ENCODE measurements around the gene OCA2. TPM values are rescaled to one million over a fixed set of nuclear protein-coding genes. Genes with fewer than 3 reads are reported as not detected.

The OCA2 gene
- total RNA-seq, 1 experiment from 2014 or later, result 0.57 TPM

DNA sequence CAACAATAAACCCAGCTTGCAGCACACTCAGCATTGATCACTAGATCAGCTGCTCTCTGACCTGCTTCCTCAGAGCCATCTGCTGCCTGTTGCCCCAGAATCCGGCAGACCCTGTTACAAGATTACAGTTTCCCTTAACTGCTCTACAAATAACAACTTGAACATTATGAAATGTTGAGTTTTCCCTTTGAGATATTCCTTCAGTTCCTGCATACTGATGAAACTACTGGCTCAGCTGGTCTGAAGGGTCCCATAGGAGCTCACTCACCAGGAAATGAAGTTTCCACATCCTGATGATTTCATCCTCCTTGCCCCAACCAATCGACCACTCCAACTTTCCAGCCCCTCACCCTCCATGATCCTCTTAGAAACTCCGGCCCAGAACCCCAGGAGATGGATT lies 281.9 kb downstream of the OCA2 start:
- Histone ChIP-seq H3K4me3 (ENCODE audit: low read depth, low read length) (no peak overlapping the region), H3K9me3 (0 out of 2 replicates have a peak, but pooled peaks cover 14% of the 10 kb centered on the region), H3K27me3 (replicated peaks; ENCODE audit: control insufficient read depth, insufficient read depth, low read length) (no peaks in the 10 kb centered on the region), H3K36me3 (ENCODE audit: control insufficient read depth, insufficient read depth, low read length) (no peaks in the 10 kb centered on the region), H3K4me1 (no peaks in the 10 kb centered on the region)
- H3K27ac Mint-ChIP-seq (ENCODE audit: unreplicated experiment), result no peak overlapping the region
- no TSS peak for BruUV-seq (replicated peaks)
- intact Hi-C loops (cut with micrococcal nuclease; ENCODE audit: unreplicated experiment), result no loop called here
- TF ChIP-seq CTCF (IDR thresholded peaks at IDR 0.05; ENCODE audit: insufficient read depth in 1 of 2, low read depth in 1 of 2, low read length in 1 of 2, severe bottlenecking in 1 of 2, unreplicated experiment in 1 of 2), result no peak
- DNase-seq, result no peak
- H3K27me3 Mint-ChIP-seq (ENCODE audit: insufficient read depth, unreplicated experiment), result peaks cover 5% of the 10 kb centered on the region
- POLR2A ChIA-PET, result no interaction called here
- H3K9me3 Mint-ChIP-seq (ENCODE audit: unreplicated experiment), result peaks cover 12% of the 10 kb centered on the region
- CTCF ChIA-PET, result no interaction called here
- no peaks in the 10 kb centered on the region for H3K36me3 Mint-ChIP-seq (ENCODE audit: insufficient read depth, unreplicated experiment)
- no peak overlapping the region for H3K4me3 Mint-ChIP-seq (ENCODE audit: unreplicated experiment)
- no peaks in the 10 kb centered on the region for H3K4me1 Mint-ChIP-seq (ENCODE audit: low read depth, unreplicated experiment)

DNA sequence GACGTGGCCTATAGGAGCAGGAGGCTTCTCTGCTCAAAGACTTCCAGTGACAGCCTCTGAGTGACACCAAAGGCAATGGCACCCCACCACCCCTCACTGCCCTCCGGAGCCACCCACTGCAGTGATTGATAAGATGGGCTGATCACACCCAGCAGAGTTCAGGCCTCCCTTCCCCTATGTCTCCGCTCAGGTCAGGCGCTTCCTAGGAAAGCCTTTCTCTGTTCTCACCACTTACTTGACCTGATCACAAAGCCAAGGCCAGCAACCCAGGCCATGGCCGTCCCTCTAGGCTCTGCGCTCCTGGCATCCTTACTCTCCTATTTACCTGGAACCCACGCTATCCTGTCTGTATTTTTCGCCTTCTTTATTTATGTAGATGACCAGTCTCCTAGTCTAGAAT lies 282.3 kb downstream of the OCA2 start:
- Mint-ChIP-seq H3K4me1 (ENCODE audit: low read depth, unreplicated experiment) (no peaks in the 10 kb centered on the region), H3K27ac (ENCODE audit: unreplicated experiment) (no peak overlapping the region), H3K36me3 (ENCODE audit: insufficient read depth, unreplicated experiment) (no peaks in the 10 kb centered on the region), H3K27me3 (ENCODE audit: insufficient read depth, unreplicated experiment) (peaks cover 5% of the 10 kb centered on the region), H3K9me3 (ENCODE audit: unreplicated experiment) (peaks cover 12% of the 10 kb centered on the region), H3K4me3 (ENCODE audit: unreplicated experiment) (no peak overlapping the region)
- intact Hi-C loops (cut with micrococcal nuclease; ENCODE audit: unreplicated experiment), result no loop called here
- Histone ChIP-seq H3K27me3 (replicated peaks; ENCODE audit: control insufficient read depth, insufficient read depth, low read length) (no peaks in the 10 kb centered on the region), H3K4me3 (ENCODE audit: low read depth, low read length) (no peak overlapping the region), H3K9me3 (0 out of 2 replicates have a peak, but pooled peaks cover 14% of the 10 kb centered on the region), H3K36me3 (ENCODE audit: control insufficient read depth, insufficient read depth, low read length) (no peaks in the 10 kb centered on the region), H3K4me1 (no peaks in the 10 kb centered on the region)
- no peak for DNase-seq
- ChIA-PET CTCF (no interaction called here), POLR2A (no interaction called here)
- no TSS peak for BruUV-seq (replicated peaks)
- no peak for TF ChIP-seq CTCF (IDR thresholded peaks at IDR 0.05; ENCODE audit: insufficient read depth in 1 of 2, low read depth in 1 of 2, low read length in 1 of 2, severe bottlenecking in 1 of 2, unreplicated experiment in 1 of 2)

DNA sequence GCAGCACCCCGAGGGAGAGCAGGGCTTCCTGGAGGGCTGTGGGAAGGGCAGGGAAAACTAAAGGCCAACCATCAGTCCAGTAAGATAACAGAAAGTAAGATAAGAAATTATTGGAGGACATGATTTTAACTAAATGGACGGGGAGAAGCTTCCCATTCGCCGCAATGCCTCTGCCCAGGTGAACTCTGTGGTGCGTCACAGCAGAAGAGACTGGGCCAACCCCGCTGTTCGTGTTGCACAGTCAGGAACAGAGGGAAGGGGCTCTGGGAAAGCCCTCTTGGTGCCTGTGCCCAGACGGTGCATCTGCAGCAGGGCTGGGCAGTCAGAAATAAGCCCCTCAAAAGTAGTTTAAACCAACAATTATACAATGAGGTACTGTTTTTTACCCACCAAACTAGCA lies 284.1 kb downstream of the OCA2 start:
- Histone ChIP-seq H3K9me3 (0 out of 2 replicates have a peak, but pooled peaks cover 14% of the 10 kb centered on the region), H3K4me1 (no peaks in the 10 kb centered on the region), H3K4me3 (ENCODE audit: low read depth, low read length) (no peak overlapping the region), H3K36me3 (ENCODE audit: control insufficient read depth, insufficient read depth, low read length) (no peaks in the 10 kb centered on the region), H3K27me3 (replicated peaks; ENCODE audit: control insufficient read depth, insufficient read depth, low read length) (no peaks in the 10 kb centered on the region)
- BruUV-seq (replicated peaks), result no TSS peak
- Mint-ChIP-seq H3K27me3 (ENCODE audit: insufficient read depth, unreplicated experiment) (peaks cover 5% of the 10 kb centered on the region), H3K36me3 (ENCODE audit: insufficient read depth, unreplicated experiment) (no peaks in the 10 kb centered on the region), H3K4me1 (ENCODE audit: low read depth, unreplicated experiment) (no peaks in the 10 kb centered on the region), H3K27ac (ENCODE audit: unreplicated experiment) (no peak overlapping the region), H3K4me3 (ENCODE audit: unreplicated experiment) (no peak overlapping the region), H3K9me3 (ENCODE audit: unreplicated experiment) (peaks cover 12% of the 10 kb centered on the region)
- intact Hi-C loops (cut with micrococcal nuclease; ENCODE audit: unreplicated experiment), result no loop called here
- TF ChIP-seq CTCF (IDR thresholded peaks at IDR 0.05; ENCODE audit: insufficient read depth in 1 of 2, low read depth in 1 of 2, low read length in 1 of 2, severe bottlenecking in 1 of 2, unreplicated experiment in 1 of 2), result no peak
- CTCF ChIA-PET, result no interaction called here
- POLR2A ChIA-PET, result no interaction called here
- no peak for DNase-seq

Data from Caco-2 (cell line).